GM20000 (cell line): ENCODE data around the gene ABCC11.

Source experiments
- DNase-seq: peaks from one replicate; pipeline ENCODE4 v3.0.0; 2012; ENCODE audit warnings: low spot score
- TF ChIP-seq, protein P1 (sequence below): IDR thresholded peaks from 2 replicates; pipeline ENCODE4 v1.5.1; 2012; ENCODE audit warnings: mild to moderate bottlenecking, control low read depth; ENCODE audit errors: extremely low read depth, missing control alignments

ABCC11 gene

GRCh38 chr16:48247311-48247710, at the start of gene ABCC11:
ABCC11 (minus strand) TSS chr16:48247539; CDS start chr16:48231921, 15,618 bp downstream.
- DNase-seq: no peak
- TF ChIP-seq, protein P1, sequence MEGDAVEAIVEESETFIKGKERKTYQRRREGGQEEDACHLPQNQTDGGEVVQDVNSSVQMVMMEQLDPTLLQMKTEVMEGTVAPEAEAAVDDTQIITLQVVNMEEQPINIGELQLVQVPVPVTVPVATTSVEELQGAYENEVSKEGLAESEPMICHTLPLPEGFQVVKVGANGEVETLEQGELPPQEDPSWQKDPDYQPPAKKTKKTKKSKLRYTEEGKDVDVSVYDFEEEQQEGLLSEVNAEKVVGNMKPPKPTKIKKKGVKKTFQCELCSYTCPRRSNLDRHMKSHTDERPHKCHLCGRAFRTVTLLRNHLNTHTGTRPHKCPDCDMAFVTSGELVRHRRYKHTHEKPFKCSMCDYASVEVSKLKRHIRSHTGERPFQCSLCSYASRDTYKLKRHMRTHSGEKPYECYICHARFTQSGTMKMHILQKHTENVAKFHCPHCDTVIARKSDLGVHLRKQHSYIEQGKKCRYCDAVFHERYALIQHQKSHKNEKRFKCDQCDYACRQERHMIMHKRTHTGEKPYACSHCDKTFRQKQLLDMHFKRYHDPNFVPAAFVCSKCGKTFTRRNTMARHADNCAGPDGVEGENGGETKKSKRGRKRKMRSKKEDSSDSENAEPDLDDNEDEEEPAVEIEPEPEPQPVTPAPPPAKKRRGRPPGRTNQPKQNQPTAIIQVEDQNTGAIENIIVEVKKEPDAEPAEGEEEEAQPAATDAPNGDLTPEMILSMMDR: no peak

DNA sequence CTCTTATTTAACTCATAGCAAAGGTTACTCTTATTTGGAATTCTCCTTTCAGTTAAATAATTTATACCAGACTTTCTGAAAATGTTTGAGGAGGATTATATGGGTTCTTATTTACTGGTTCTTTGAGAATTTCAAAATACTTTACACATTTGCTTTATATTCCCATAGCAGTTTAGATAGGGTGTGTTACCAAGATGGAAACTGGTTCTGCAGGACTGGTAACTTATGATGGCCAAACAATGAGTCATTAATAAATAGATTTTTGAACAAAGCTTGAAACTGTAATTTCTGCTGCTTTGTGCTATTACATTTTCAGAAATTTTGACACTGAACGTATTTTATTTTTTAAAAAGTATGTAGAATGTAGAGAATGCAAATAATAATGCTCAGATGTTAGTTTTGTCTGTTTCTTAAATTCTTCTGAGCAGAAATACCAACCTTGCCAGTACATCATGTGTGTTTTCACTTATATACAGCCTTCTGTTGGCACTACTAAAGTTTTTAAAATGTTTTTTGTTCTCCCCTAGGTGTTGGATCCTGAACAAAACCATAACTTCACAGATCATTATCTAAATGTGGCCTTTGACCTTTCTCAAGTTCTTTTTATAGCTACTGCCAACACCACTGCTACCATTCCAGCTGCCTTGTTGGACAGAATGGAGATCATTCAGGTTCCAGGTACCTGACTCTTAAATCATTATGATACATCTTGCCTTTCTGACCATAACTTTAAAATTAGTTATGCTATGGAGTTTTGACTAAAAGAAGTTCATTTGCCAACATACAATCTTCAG, 48.3 kb upstream of the ABCC11 start:
- DNase-seq: no peak
- TF ChIP-seq, protein P1: no peak

- DNase-seq: no peak
These were observed 47.4 kb upstream of the ABCC11 start for GRCh38 chr16:48294724-48295123.

DNA sequence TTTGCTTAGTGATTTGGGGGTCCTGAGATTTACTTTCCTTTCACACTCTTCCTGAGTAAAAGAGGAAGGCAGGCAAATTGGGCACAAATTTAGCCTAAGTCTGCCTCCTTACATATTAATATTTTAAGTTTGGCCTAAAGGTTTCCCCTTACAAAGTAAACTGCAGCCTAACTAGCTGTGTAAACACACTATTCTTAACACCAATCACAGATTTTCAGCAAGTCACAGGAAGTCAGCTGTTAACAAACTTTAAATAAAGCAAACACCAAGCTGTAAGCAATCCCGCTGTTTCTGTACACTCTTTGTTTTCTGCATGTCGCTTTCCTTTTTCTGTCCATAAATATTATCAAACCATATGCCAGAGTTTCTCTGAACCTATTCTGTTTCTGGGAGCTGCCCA, 45.1 kb upstream of the ABCC11 start:
- DNase-seq: no peak
- TF ChIP-seq, protein P1: no peak

More at GRCh38 chr16:48294724-48295123, 47.4 kb upstream of the ABCC11 start:
- TF ChIP-seq, protein P1: no peak

GRCh38 chr16:48291754-48292153, 44.4 kb upstream of the ABCC11 start:
- TF ChIP-seq, protein P1: no peak
- no peak for DNase-seq

GRCh38 chr16:48291303-48291702, 44.0 kb upstream of the ABCC11 start:
- TF ChIP-seq, protein P1: no peak
- DNase-seq: no peak

DNA sequence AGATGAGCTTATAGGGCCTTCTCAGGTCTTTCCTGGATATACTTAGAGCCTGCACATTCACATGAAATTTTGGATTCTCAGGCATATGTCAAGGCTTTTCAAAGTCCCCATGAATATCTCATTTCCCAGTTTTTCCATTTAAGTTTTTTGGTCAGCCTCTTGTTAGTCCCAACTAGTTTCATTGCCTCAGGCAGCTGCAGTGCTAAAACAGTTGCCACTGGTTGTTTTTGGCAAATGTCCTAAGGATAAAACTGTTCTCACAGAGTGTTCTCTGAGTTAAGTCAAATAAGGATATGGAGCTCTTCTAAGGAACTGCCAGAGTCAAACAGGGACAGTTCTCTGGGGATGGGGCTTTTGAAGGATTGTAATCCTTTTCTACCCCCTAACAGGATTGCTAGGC, 39.9 kb upstream of the ABCC11 start:
- TF ChIP-seq, protein P1: no peak
- DNase-seq: no peak
